Endothelial cell of umbilical vein (primary cell): ENCODE data around the gene KLHL6. TPM values are rescaled to one million over a fixed set of nuclear protein-coding genes. Genes with fewer than 3 reads are reported as not detected.

ENCODE experiments used
- BruUV-seq: library from RNA; stranded (reverse); fragments of 400-500 nt; replicated peaks from 2 replicates; lab custom pipeline; 2021; lab: Mats Ljungman, UMichigan
- CTCF ChIA-PET: fragments of 300-600, 350-600 bp; sonication (Branson Sonifier 250); formaldehyde crosslinking; loops from one replicate; lab custom pipeline; 2021; ENCODE audit warnings: antibody characterized with exemption, inconsistent platforms; lab: Charles Lee
- POLR2A ChIA-PET: fragments of 300-600, 350-600 bp; sonication (Branson Sonifier 250); formaldehyde crosslinking; loops from one replicate; lab custom pipeline; 2021; ENCODE audit warnings: antibody characterized with exemption, inconsistent platforms; lab: Charles Lee
- DNase-seq: peaks from one replicate; pipeline ENCODE4 v3.0.0-alpha.2; 2011; ENCODE audit warnings: low read depth, low spot score
- FAIRE-seq: peaks from 2 replicates; lab custom pipeline; 2011; peaks lifted over from hg19 to GRCh38; lab: Jason Lieb, UNC
- H2AFZ ChIP-seq: 2 replicates; pipeline ENCODE4 v1.6.0; 2012; ENCODE audit warnings: low read depth, low read length, control low read depth, inconsistent platforms
- H3K27ac ChIP-seq: 2 replicates; pipeline ENCODE4 v1.5.1; 2011; ENCODE audit warnings: low read depth, mild to moderate bottlenecking, control low read depth, low read length, moderate library complexity; ENCODE audit not compliant: insufficient read depth
- H3K27me3 ChIP-seq, 2 experiments: 2 replicates each; pipeline versions ENCODE4 v1.6.0 to v1.6.1; 2011; ENCODE audit warnings: low read length in 2 of 2, mixed read lengths in 1 of 2; ENCODE audit not compliant: control insufficient read depth in 2 of 2, insufficient read depth in 2 of 2
- H3K36me3 ChIP-seq, 2 experiments: 2 replicates in 1 of 2; 3 replicates in 1 of 2; pipeline ENCODE4 v1.5.1; 2011; ENCODE audit warnings: low read length in 2 of 2, mild to moderate bottlenecking in 1 of 2, moderate library complexity in 1 of 2; ENCODE audit not compliant: control insufficient read depth in 2 of 2, insufficient read depth in 2 of 2; ENCODE audit errors: extremely low read depth in 1 of 2
- H3K4me1 ChIP-seq: 3 replicates; pipeline ENCODE4 v1.5.1; 2011; ENCODE audit warnings: mild to moderate bottlenecking, low read length; ENCODE audit not compliant: control insufficient read depth, insufficient read depth; ENCODE audit errors: extremely low read depth
- H3K4me2 ChIP-seq: 2 replicates; pipeline ENCODE4 v1.6.1; 2011; ENCODE audit warnings: low read length, control low read depth, mixed read lengths; ENCODE audit not compliant: insufficient read depth
- H3K4me3 ChIP-seq, 3 experiments: fragments of 200-600 bp in 1 of 3; sonication (generic), shearing (Covaris generic) in 1 of 3; replicated peaks in 1 of 3; 2 replicates each; pipeline ENCODE4 v1.5.1; 2011 to 2016; ENCODE audit warnings: control low read depth in 3 of 3, low read length in 3 of 3, mild to moderate bottlenecking in 2 of 3, inconsistent platforms in 1 of 3, low read depth in 1 of 3, moderate library complexity in 1 of 3; ENCODE audit not compliant: insufficient read depth in 1 of 3
- H3K79me2 ChIP-seq: 2 replicates; pipeline ENCODE4 v1.6.0; 2012; ENCODE audit warnings: low read length, inconsistent platforms; ENCODE audit not compliant: control insufficient read depth, insufficient read depth
- H3K9ac ChIP-seq: replicated peaks from 2 replicates; pipeline ENCODE3; 2011; ENCODE audit warnings: low read length, control low read depth; ENCODE audit not compliant: insufficient read depth; ENCODE audit errors: extremely low read depth
- H3K9me1 ChIP-seq: replicated peaks from 3 replicates; pipeline ENCODE4 v1.6.0; 2011; ENCODE audit warnings: mild to moderate bottlenecking, low read length; ENCODE audit not compliant: control insufficient read depth, insufficient read depth; ENCODE audit errors: extremely low read depth
- H3K9me3 ChIP-seq: replicated peaks from 2 replicates; pipeline ENCODE4 v1.5.1; 2012; ENCODE audit warnings: low read length, inconsistent platforms; ENCODE audit not compliant: control insufficient read depth, insufficient read depth
- H4K20me1 ChIP-seq: replicated peaks from 2 replicates; pipeline ENCODE3; 2011; ENCODE audit warnings: mild to moderate bottlenecking, low read length; ENCODE audit not compliant: control insufficient read depth, insufficient read depth; ENCODE audit errors: extremely low read depth
- CTCF ChIP-seq, 2 donors: IDR thresholded peaks; 1 replicate in 1 of 2; 2 replicates in 1 of 2; pipeline ENCODE4 v1.5.1; 2011; ENCODE audit warnings: low read length in 2 of 2, mild to moderate bottlenecking in 2 of 2, moderate library complexity in 2 of 2, control low read depth in 1 of 2, inconsistent platforms in 1 of 2, low read depth in 1 of 2; ENCODE audit not compliant: insufficient read depth in 1 of 2; ENCODE audit errors: extremely low read depth in 1 of 2
- EZH2 ChIP-seq: IDR thresholded peaks from 2 replicates; pipeline ENCODE4 v1.6.1; 2012; ENCODE audit warnings: borderline replicate concordance, low read depth, mild to moderate bottlenecking, moderate library complexity, low read length, inconsistent platforms; ENCODE audit not compliant: severe bottlenecking
- FOS ChIP-seq: IDR thresholded peaks from 2 replicates; pipeline ENCODE4 v1.6.1; 2011; ENCODE audit warnings: mild to moderate bottlenecking, low read length, moderate library complexity, borderline replicate concordance; ENCODE audit not compliant: insufficient read depth
- GATA2 ChIP-seq: IDR thresholded peaks from 2 replicates; pipeline ENCODE4 v1.7.0; 2011; ENCODE audit warnings: low read depth, mild to moderate bottlenecking, moderate library complexity, mixed read lengths, low read length; ENCODE audit not compliant: insufficient read length, insufficient read depth
- JUN ChIP-seq: IDR thresholded peaks from 2 replicates; pipeline ENCODE4 v1.6.1; 2011; ENCODE audit warnings: borderline replicate concordance, low read depth; ENCODE audit not compliant: insufficient read length, insufficient read depth
- MAX ChIP-seq: IDR thresholded peaks from 2 replicates; pipeline ENCODE4 v1.6.1; 2011; ENCODE audit not compliant: insufficient read depth, insufficient read length
- MYC ChIP-seq: IDR thresholded peaks from one replicate; pipeline ENCODE4 v1.6.1; 2011; ENCODE audit warnings: mild to moderate bottlenecking, low read depth, low read length
- POLR2A ChIP-seq: IDR thresholded peaks from 2 replicates; pipeline ENCODE4 v1.6.1; 2012; ENCODE audit warnings: low read depth, mild to moderate bottlenecking, control low read depth, low read length
- POLR2AphosphoS5 ChIP-seq: IDR thresholded peaks from 2 replicates; pipeline ENCODE4 v1.6.1; 2012; ENCODE audit warnings: low read depth, mild to moderate bottlenecking, control low read depth, low read length, moderate library complexity; ENCODE audit not compliant: insufficient read depth
- dilution Hi-C: fragments of 300-500 bp; cut with MboI; formaldehyde crosslinking; loops from one replicate; pipeline ENCODE4 v1.15.0; 2019; ENCODE audit warnings: low sequenced_read_pairs; ENCODE audit not compliant: extremely low pct_ligation_motif_present
- intact Hi-C: fragments of 100-400 bp; cut with micrococcal nuclease; formaldehyde crosslinking; loops from one replicate; pipeline ENCODE4 v1.10.0; 2022
- polyA plus RNA-seq, 4 experiments: library from polyadenylated mRNA; depleted of rRNA in 3 of 4; stranded (reverse) in 3 of 4; unstranded in 1 of 4; fragments of >200 nt; gene quantifications; 2 replicates each; pipeline versions ENCODE4 v1.2.1 to v1.2.3, GENCODE V29; 2011 to 2012; ENCODE audit warnings: missing spikeins in 1 of 4
- total RNA-seq: library from RNA; stranded (reverse); gene quantifications from 2 replicates; pipeline ENCODE4 v1.2.3, GENCODE V29; 2021

KLHL6 gene
- total and polyA plus RNA-seq, 2 donors (not counting 3 experiments of a cell fraction or from before 2014, with no cell fraction given) = 5.7 to 12.6 TPM

- no peaks in the 10 kb centered on the region for H3K9me1 ChIP-seq
- H3K36me3 ChIP-seq = no peaks in the 10 kb centered on the region
- H4K20me1 ChIP-seq = no peaks in the 10 kb centered on the region
- peaks cover 2% of the 10 kb centered on the region for H3K9me3 ChIP-seq
- peak; percentile 64 for TF ChIP-seq POLR2AphosphoS5
- no peak for TF ChIP-seq GATA2
- TF ChIP-seq FOS = no peak
- TF ChIP-seq MYC = no peak
- TF ChIP-seq CTCF (IDR thresholded peaks at IDR 0.05; ENCODE audit: extremely low read depth in 1 of 2, insufficient read depth in 1 of 2, low read depth in 1 of 2, low read length in 2 of 2) = peak in 1 of 2 donors; percentile 0
- no peak for TF ChIP-seq EZH2
- no peak for TF ChIP-seq MAX
- TF ChIP-seq POLR2A = peak; percentile 87
- no peak for TF ChIP-seq JUN
- peak; percentile 91 for DNase-seq
- no peaks in the 10 kb centered on the region for H3K79me2 ChIP-seq
- TSS peak; percentile 58 for BruUV-seq
- H3K9ac ChIP-seq = peak overlapping the region; percentile 20
- H2AFZ ChIP-seq = peak overlapping the region; percentile 58
- POLR2A ChIA-PET = no interaction called here
- dilution Hi-C loops (no loop called here), intact Hi-C loops (loop anchor here (1.0 kb wide), 1 partner anchor 19 kb away; the partner anchor contains the start of gene MCF2L2)
- no peaks in the 10 kb centered on the region for H3K27me3 ChIP-seq
- CTCF ChIA-PET = interaction anchor here (0.8 to 2.2 kb wide), 6 partner anchors 21 to 325 kb away, joined by 3 to 7 read pairs (median 4); no protein-coding TSS in a partner anchor
- peak; percentile 76 for FAIRE-seq
- peaks cover 17% of the 10 kb centered on the region for H3K4me1 ChIP-seq
- H3K27ac ChIP-seq = peak overlapping the region; percentile 1
- peak overlapping the region; percentile 35 to 81 (median 78) for H3K4me3 ChIP-seq
- H3K4me2 ChIP-seq = peak overlapping the region; percentile 78
These were observed 108.1 kb downstream of the KLHL6 start for GRCh38 chr3:183447206-183448001.
